HepG2 (cell line): Measurements from ENCODE around the gene SPAG9. TPM values are rescaled to one million over a fixed set of nuclear protein-coding genes. Genes with fewer than 3 reads are reported as not detected.

ENCODE experiments used
- HOXA3 ChIP-seq: sonication (generic); formaldehyde crosslinking; IDR thresholded peaks from 2 replicates; pipeline ENCODE4 v1.5.0; 2020; ENCODE audit warnings: missing genetic modification reagents
- HOXA9 ChIP-seq: sonication (generic); formaldehyde crosslinking; IDR thresholded peaks from 2 replicates; pipeline ENCODE4 v1.8.1; 2022; ENCODE audit warnings: missing genetic modification reagents, mild to moderate bottlenecking, moderate library complexity, borderline replicate concordance
- MTF1 ChIP-seq: sonication (generic); formaldehyde crosslinking; IDR thresholded peaks from 2 replicates; pipeline ENCODE4 v1.5.0; 2020; ENCODE audit warnings: missing genetic modification reagents
- MYC ChIP-seq: sonication (generic); formaldehyde crosslinking; IDR thresholded peaks from 2 replicates; pipeline ENCODE4 v1.9.0; 2021; ENCODE audit warnings: missing genetic modification reagents, borderline replicate concordance
- NFE2 ChIP-seq: sonication (generic); formaldehyde crosslinking; IDR thresholded peaks from 2 replicates; pipeline ENCODE4 v1.4.0; 2020; ENCODE audit warnings: missing genetic modification reagents
- POLR2G ChIP-seq: fragments of 200-400 bp; formaldehyde crosslinking; IDR thresholded peaks from 2 replicates; pipeline ENCODE4 v1.6.1; 2018; ENCODE audit warnings: mild to moderate bottlenecking, low read depth, low read length, moderate library complexity
- SUZ12 ChIP-seq: fragments of 150-350 bp; IDR thresholded peaks from 2 replicates; pipeline ENCODE4 v1.6.1; 2014; ENCODE audit warnings: low read depth, low read length
- TERF1 ChIP-seq: sonication (generic); formaldehyde crosslinking; IDR thresholded peaks from 2 replicates; pipeline ENCODE4 v1.8.0; 2022; ENCODE audit warnings: mild to moderate bottlenecking, missing genetic modification reagents, moderate library complexity
- WIZ ChIP-seq: sonication (generic); formaldehyde crosslinking; IDR thresholded peaks from 2 replicates; pipeline ENCODE4 v1.5.1; 2020; ENCODE audit warnings: mild to moderate bottlenecking, missing genetic modification reagents
- ZBTB1 ChIP-seq: sonication (generic); formaldehyde crosslinking; IDR thresholded peaks from 2 replicates; pipeline ENCODE4 v1.4.0; 2020; ENCODE audit warnings: missing genetic modification reagents, borderline replicate concordance
- ZFYVE20 ChIP-seq: sonication (generic); formaldehyde crosslinking; IDR thresholded peaks from 2 replicates; pipeline ENCODE4 v1.8.0; 2023; ENCODE audit warnings: low read depth, mild to moderate bottlenecking, moderate library complexity, missing genetic modification reagents, borderline replicate concordance
- ZNF3 ChIP-seq: IDR thresholded peaks from 2 replicates; pipeline ENCODE4 v1.7.0; 2017; ENCODE audit warnings: inconsistent platforms
- ZNF318 ChIP-seq: sonication (generic); formaldehyde crosslinking; IDR thresholded peaks from 2 replicates; pipeline ENCODE4 v1.4.0; 2020; ENCODE audit warnings: mild to moderate bottlenecking, missing genetic modification reagents
- ZNF33B ChIP-seq: sonication (generic); formaldehyde crosslinking; IDR thresholded peaks from 2 replicates; pipeline ENCODE4 v1.5.1; 2020; ENCODE audit warnings: mild to moderate bottlenecking, missing genetic modification reagents
- ZNF362 ChIP-seq: sonication (generic); formaldehyde crosslinking; IDR thresholded peaks from 2 replicates; pipeline ENCODE4 v1.4.0; 2020; ENCODE audit warnings: missing genetic modification reagents, mild to moderate bottlenecking, borderline replicate concordance
- ZNF576 ChIP-seq: sonication (generic); formaldehyde crosslinking; IDR thresholded peaks from 2 replicates; pipeline ENCODE4 v1.4.0; 2020; ENCODE audit warnings: mild to moderate bottlenecking, missing genetic modification reagents
- ZNF883 ChIP-seq: sonication (generic); formaldehyde crosslinking; IDR thresholded peaks from 2 replicates; pipeline ENCODE4 v1.5.1; 2020; ENCODE audit warnings: mild to moderate bottlenecking, missing genetic modification reagents; ENCODE audit errors: not compliant biosample characterization
- ZSCAN22 ChIP-seq: sonication (generic); formaldehyde crosslinking; IDR thresholded peaks from 2 replicates; pipeline ENCODE4 v1.4.0; 2020; ENCODE audit warnings: mild to moderate bottlenecking, missing genetic modification reagents
- ZZZ3 ChIP-seq: sonication (generic); formaldehyde crosslinking; IDR thresholded peaks from 2 replicates; pipeline ENCODE4 v1.4.0; 2020; ENCODE audit warnings: missing genetic modification reagents, mild to moderate bottlenecking, borderline replicate concordance
- polyA plus RNA-seq, 8 experiments: library from polyadenylated mRNA; depleted of rRNA in 3 of 8; stranded (reverse) in 7 of 8; unstranded in 1 of 8; fragments of >200 nt; fragmentation: Illumina TruSeq in 4 of 8; extraction: Trizol in 4 of 8; gene quantifications; 2 replicates each; pipeline versions ENCODE4 v1.2.1 to v1.2.3, GENCODE V29; 2011 to 2016; ENCODE audit warnings: low read depth in 4 of 8, missing spikeins in 1 of 8, mixed read lengths in 1 of 8; ENCODE audit not compliant: insufficient read depth in 1 of 8
- total RNA-seq, 5 experiments: library from RNA; depleted of rRNA; stranded (reverse); fragments of >200 nt; fragmentation: Illumina TruSeq; extraction: Trizol; gene quantifications; 2 replicates each; pipeline ENCODE4 v1.2.3, GENCODE V29; 2016; ENCODE audit warnings: low read depth in 1 of 5

The SPAG9 gene
- total and polyA plus RNA-seq, 2 of the 13 experiments (the other 11 are each of a cell fraction or from before 2014, with no cell fraction given), result 43.2 to 78.6 TPM

- TF ChIP-seq ZNF318 (CRISPR knock-in tag) (no peak), HOXA9 (CRISPR knock-in tag) (no peak), ZNF883 (CRISPR knock-in tag) (no peak), ZNF3 (CRISPR knock-in tag) (no peak), WIZ (no peak), ZBTB1 (no peak), ZNF576 (CRISPR knock-in tag) (no peak), MYC (CRISPR knock-in tag) (0 out of 2 replicates have a peak, but pooled peaks have one; percentile 27), HOXA3 (CRISPR knock-in tag) (peak; percentile 96), SUZ12 (no peak), ZNF33B (CRISPR knock-in tag) (no peak), ZZZ3 (CRISPR knock-in tag) (0 out of 2 replicates have a peak, but pooled peaks have one; percentile 14), MTF1 (CRISPR knock-in tag) (no peak), NFE2 (CRISPR knock-in tag) (no peak), ZSCAN22 (no peak), ZFYVE20 (no peak), TERF1 (CRISPR knock-in tag) (no peak), ZNF362 (CRISPR knock-in tag) (no peak), POLR2G (peak; percentile 59)
These were observed at the start of gene SPAG9 (continued) for GRCh38 chr17:51120739-51121619.
